DMS 273 treated with DMSO at 0.1 percent for 48 hours (cell line): Measurements from ENCODE around the gene TAF9.
"Not testable (repeated sequence)": the region's sequence is repeated elsewhere in the genome, so short reads cannot be mapped to it uniquely, and the experiment has no call there.

ENCODE experiments used
- DNase-seq: peaks from one replicate; lab custom pipeline; 2025; lab: John Stamatoyannopoulos, UW

TAF9 gene

GRCh38 chr5:69369340-69370121, at the start of gene TAF9, which contains the start of the genes AK6 and RAD17:
TSS of gene TAF9 (minus strand) at chr5:69369520. CDS start at chr5:69365737, 3,783 bp downstream.
TSS of gene AK6 (minus strand) at chr5:69369520. CDS start at chr5:69369490, 30 bp downstream.
TSS of gene RAD17 (plus strand) at chr5:69369818. CDS start at chr5:69372209, 2,391 bp downstream.
- DNase-seq: peak; percentile 91

- no peak for DNase-seq
Measured at GRCh38 chr5:69418554-69418953, 49.2 kb upstream of the TAF9 start.

- no peak for DNase-seq
Measured at GRCh38 chr5:69416699-69417098, 47.4 kb upstream of the TAF9 start.

- DNase-seq: no peak
Measured at GRCh38 chr5:69416180-69416579, 46.9 kb upstream of the TAF9 start.

- DNase-seq: no peak
Measured at GRCh38 chr5:69415584-69415958, 46.3 kb upstream of the TAF9 start.

- DNase-seq: no peak
Measured at GRCh38 chr5:69414885-69415583, 45.7 kb upstream of the TAF9 start, which contains the start of gene MARVELD2. TSS of gene MARVELD2 (plus strand) at chr5:69415116. CDS start at chr5:69419386, 4,270 bp downstream.

- no peak for DNase-seq
Measured at GRCh38 chr5:69404659-69405330, 35.5 kb upstream of the TAF9 start.

GRCh38 chr5:69378376-69378775, 9.1 kb upstream of the TAF9 start:
- DNase-seq: no peak

- DNase-seq: no peak
Measured at GRCh38 chr5:69374911-69375446, 5.7 kb upstream of the TAF9 start.

- DNase-seq: no peak
Measured at GRCh38 chr5:69372394-69372793, 3.1 kb upstream of the TAF9 start.

GRCh38 chr5:69370335-69370734, 1.0 kb upstream of the TAF9 start:
- DNase-seq: not testable (repeated sequence)

GRCh38 chr5:69368458-69369339, 621 bp downstream of the TAF9 start:
- no peak for DNase-seq

GRCh38 chr5:69367697-69368279, 1.5 kb downstream of the TAF9 start:
- no peak for DNase-seq

- no peak for DNase-seq
Measured at GRCh38 chr5:69364850-69365249, 4.5 kb downstream of the TAF9 start.

- DNase-seq: no peak
Measured at GRCh38 chr5:69364414-69364813, 4.9 kb downstream of the TAF9 start.

- DNase-seq: no peak
Measured at GRCh38 chr5:69360442-69360841, 8.9 kb downstream of the TAF9 start.

GRCh38 chr5:69359699-69360098, 9.6 kb downstream of the TAF9 start:
- no peak for DNase-seq

- no peak for DNase-seq
Measured at GRCh38 chr5:69350664-69351063, 18.7 kb downstream of the TAF9 start.

- DNase-seq: no peak
Measured at GRCh38 chr5:69343083-69343482, 26.2 kb downstream of the TAF9 start.

GRCh38 chr5:69341520-69342161, 27.7 kb downstream of the TAF9 start:
- no peak for DNase-seq
